Ovary (tissue), 9 donors: ENCODE data around the gene PRKCE. TPM values are rescaled to one million over a fixed set of nuclear protein-coding genes. Genes with fewer than 3 reads are reported as not detected.

Experiments
- DNase-seq, 5 donors: peaks; one replicate each; pipeline ENCODE4 v3.0.0-alpha.2; 2019 to 2020
- H3K27ac ChIP-seq, 2 donors: fragments of 200-600 bp; one replicate each; pipeline versions ENCODE4 v1.5.1 to v1.8.0; 2019 to 2022
- H3K27me3 ChIP-seq: fragments of 200-600 bp; one replicate; pipeline ENCODE4 v1.8.0; 2022
- H3K36me3 ChIP-seq: fragments of 200-600 bp; sonication (generic); one replicate; pipeline ENCODE4 v1.5.1; 2019
- H3K4me1 ChIP-seq: one replicate; pipeline ENCODE4 v1.8.1; 2013; ENCODE audit warnings: mild to moderate bottlenecking, moderate library complexity; ENCODE audit not compliant: insufficient read depth
- H3K4me3 ChIP-seq: fragments of 200-600 bp; sonication (generic); one replicate; pipeline ENCODE4 v1.5.1; 2017
- H3K9me3 ChIP-seq, 2 donors: fragments of 200-600 bp in 1 of 2; sonication (generic) in 1 of 2; one replicate each; pipeline versions ENCODE4 v1.5.1 to v1.8.1; 2013 to 2019; ENCODE audit warnings: mild to moderate bottlenecking in 1 of 2, moderate library complexity in 1 of 2
- EP300 ChIP-seq: sonication (generic); formaldehyde crosslinking; IDR thresholded peaks from one replicate; pipeline ENCODE4 v1.6.1; 2017; ENCODE audit warnings: antibody characterized with exemption
- POLR2A ChIP-seq: fragments of 450-650 bp; IDR thresholded peaks from one replicate; pipeline ENCODE4 v1.6.1; 2017; ENCODE audit warnings: antibody characterized with exemption, mild to moderate bottlenecking, moderate library complexity
- WGBS, 3 donors: extraction: QIAGEN DNeasy Blood & Tissue Kit in 1 of 3; methylation state at CpG; one replicate each; pipeline versions ENCODE4 v1.1.5 to v1.1.7; 2013 to 2017; 5-methylcytosine and 5-hydroxymethylcytosine counted together
- intact Hi-C, 4 donors: fragments of 100-400 bp; cut with DNase I; formaldehyde crosslinking; loops; one replicate each; pipeline versions ENCODE4 v1.11.0 to v1.15.1; 2022 to 2023
- polyA plus RNA-seq, 2 donors: library from polyadenylated mRNA; stranded (reverse); fragments of 200-250 nt in 1 of 2; fragments of 350-450 nt in 1 of 2; fragmentation: Illumina TruSeq in 1 of 2; extraction: RNeasy Lipid Tissue Mini Kit (QIAGEN cat#74804) in 1 of 2; gene quantifications; one replicate each; pipeline ENCODE4 v1.2.3, GENCODE V29; 2013 to 2014
- total RNA-seq, 7 donors: library from RNA; depleted of rRNA in 2 of 7; stranded (reverse); fragments of >200 nt in 2 of 7; fragmentation: NEBNext Ultra II Directional in 3 of 7; extraction: Animal tissue kit (Norgen Biotek cat#: 25700) in 3 of 7; gene quantifications; one replicate each; pipeline versions ENCODE4 v1.1.0 to v1.2.4, GENCODE V29; 2016 to 2023
- TF ChIP-seq, protein P1 (sequence below), 3 donors: fragments of 450-650 bp in 2 of 3; fragments of 200-600 bp in 1 of 3; IDR thresholded peaks; one replicate each; pipeline versions ENCODE4 v1.5.1 to v1.8.0; 2016 to 2022; ENCODE audit warnings: antibody characterized with exemption in 3 of 3, mild to moderate bottlenecking in 1 of 3
- donor health status: DM: no; HTN: no; CAD: no; lungs with moderate emphysema.
- donor health status: DM: no; HTN: no; CAD: no.
- donor health status: Bipolar disorder and iron deficiency.
- donor health status: DM: yes; HTN: yes; CAD: no.
- donor health status: DM: no; HTN: no; CAD: no.
- donor health status: DM: yes; HTN: yes; CAD: no.

PRKCE gene
- total and polyA plus RNA-seq, 9 donors = 3.1 to 22.8 (median 12.8) TPM

- Histone ChIP-seq H3K27me3 (no peaks in the 10 kb centered on the region), H3K27ac (no peak overlapping the region), H3K4me3 (no peak overlapping the region), H3K9me3 (no peaks in the 10 kb centered on the region), H3K4me1 (peaks cover 4% of the 10 kb centered on the region), H3K36me3 (no peaks in the 10 kb centered on the region)
- DNase-seq = no peak
- intact Hi-C loops = no loop called here
- no peak for TF ChIP-seq EP300
- no peak for TF ChIP-seq POLR2A
- TF ChIP-seq, protein P1, sequence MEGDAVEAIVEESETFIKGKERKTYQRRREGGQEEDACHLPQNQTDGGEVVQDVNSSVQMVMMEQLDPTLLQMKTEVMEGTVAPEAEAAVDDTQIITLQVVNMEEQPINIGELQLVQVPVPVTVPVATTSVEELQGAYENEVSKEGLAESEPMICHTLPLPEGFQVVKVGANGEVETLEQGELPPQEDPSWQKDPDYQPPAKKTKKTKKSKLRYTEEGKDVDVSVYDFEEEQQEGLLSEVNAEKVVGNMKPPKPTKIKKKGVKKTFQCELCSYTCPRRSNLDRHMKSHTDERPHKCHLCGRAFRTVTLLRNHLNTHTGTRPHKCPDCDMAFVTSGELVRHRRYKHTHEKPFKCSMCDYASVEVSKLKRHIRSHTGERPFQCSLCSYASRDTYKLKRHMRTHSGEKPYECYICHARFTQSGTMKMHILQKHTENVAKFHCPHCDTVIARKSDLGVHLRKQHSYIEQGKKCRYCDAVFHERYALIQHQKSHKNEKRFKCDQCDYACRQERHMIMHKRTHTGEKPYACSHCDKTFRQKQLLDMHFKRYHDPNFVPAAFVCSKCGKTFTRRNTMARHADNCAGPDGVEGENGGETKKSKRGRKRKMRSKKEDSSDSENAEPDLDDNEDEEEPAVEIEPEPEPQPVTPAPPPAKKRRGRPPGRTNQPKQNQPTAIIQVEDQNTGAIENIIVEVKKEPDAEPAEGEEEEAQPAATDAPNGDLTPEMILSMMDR (IDR thresholded peaks at IDR 0.05) = no peak
- WGBS, 3 donors = 72 to 77% (median 73%) methylated on average over 5 of the region's 5 CpGs
Observed at GRCh38 chr2:45745231-45745630, 93.8 kb downstream of the PRKCE start.

DNA sequence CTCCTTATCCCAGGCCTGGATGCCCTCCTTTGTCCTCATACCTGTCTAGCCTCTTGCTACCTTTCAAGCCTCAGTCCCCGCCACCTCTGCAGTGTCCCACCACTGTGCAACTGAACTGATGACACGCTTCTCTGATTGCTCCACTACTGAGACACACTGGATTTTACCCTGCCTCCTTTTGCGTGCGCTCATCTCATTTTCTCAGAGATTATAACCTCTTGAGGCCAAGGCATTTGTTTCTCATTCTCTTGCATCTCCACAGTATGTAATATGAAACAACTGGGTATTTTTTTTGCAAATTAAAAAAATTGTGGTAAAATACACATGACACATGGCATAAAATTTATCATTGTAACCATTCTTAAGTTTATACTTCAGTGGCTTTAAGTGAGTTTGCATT, 95.4 kb downstream of the PRKCE start:
- no peak for DNase-seq
- no peaks in the 10 kb centered on the region for H3K36me3 ChIP-seq
- peaks cover 4% of the 10 kb centered on the region for H3K4me1 ChIP-seq
- H3K9me3 ChIP-seq = no peaks in the 10 kb centered on the region
- intact Hi-C loops = no loop called here
- no peak overlapping the region for H3K27ac ChIP-seq
- no peak overlapping the region for H3K4me3 ChIP-seq
- no peak for TF ChIP-seq EP300
- TF ChIP-seq POLR2A = no peak
- TF ChIP-seq, protein P1 (IDR thresholded peaks at IDR 0.05) = no peak
- H3K27me3 ChIP-seq = no peaks in the 10 kb centered on the region
- 95 to 100% (median 99%) methylated on average over 4 of the region's 4 CpGs for WGBS, 3 donors

- Histone ChIP-seq H3K9me3 (no peaks in the 10 kb centered on the region), H3K27ac (no peak overlapping the region), H3K27me3 (no peaks in the 10 kb centered on the region), H3K4me3 (no peak overlapping the region), H3K4me1 (peaks cover 4% of the 10 kb centered on the region), H3K36me3 (no peaks in the 10 kb centered on the region)
- no peak for TF ChIP-seq POLR2A
- TF ChIP-seq EP300 = no peak
- TF ChIP-seq, protein P1 (IDR thresholded peaks at IDR 0.05) = no peak
- intact Hi-C loops = no loop called here
- no peak for DNase-seq
Observed at GRCh38 chr2:45747363-45747762, 95.9 kb downstream of the PRKCE start.

GRCh38 chr2:45748239-45748638, 96.8 kb downstream of the PRKCE start:
- Histone ChIP-seq H3K27me3 (no peaks in the 10 kb centered on the region), H3K4me1 (peaks cover 4% of the 10 kb centered on the region), H3K9me3 (no peaks in the 10 kb centered on the region), H3K4me3 (no peak overlapping the region), H3K36me3 (no peaks in the 10 kb centered on the region), H3K27ac (no peak overlapping the region)
- TF ChIP-seq, protein P1 (IDR thresholded peaks at IDR 0.05) = no peak
- TF ChIP-seq EP300 (no peak), POLR2A (no peak)
- WGBS, 3 donors = 80 to 91% (median 87%) methylated on average over 8 of the region's 8 CpGs
- DNase-seq = no peak
- intact Hi-C loops = no loop called here

GRCh38 chr2:45750001-45750400, 98.5 kb downstream of the PRKCE start:
- no peak overlapping the region for H3K4me3 ChIP-seq
- 83 to 94% (median 89%) methylated on average over 2 of the region's 2 CpGs for WGBS, 3 donors

More at GRCh38 chr2:45750001-45750400, 98.5 kb downstream of the PRKCE start:
- no peaks in the 10 kb centered on the region for H3K36me3 ChIP-seq
- peaks cover 5% of the 10 kb centered on the region for H3K4me1 ChIP-seq
- no peak for DNase-seq
- intact Hi-C loops = no loop called here
- no peak overlapping the region for H3K27ac ChIP-seq
- H3K9me3 ChIP-seq = no peaks in the 10 kb centered on the region
- TF ChIP-seq, protein P1 (IDR thresholded peaks at IDR 0.05) = no peak
- no peak for TF ChIP-seq EP300
- no peak for TF ChIP-seq POLR2A
- no peaks in the 10 kb centered on the region for H3K27me3 ChIP-seq
